HG02840 (cell line): ENCODE data around the gene UNC93A.

Source experiments
- ATAC-seq: cut with Tn5 transposase; IDR thresholded peaks from one replicate; pipeline ENCODE4 v1.9.1; 2021; ENCODE audit warnings: mild to moderate bottlenecking, moderate library complexity, moderate number of reproducible peaks; ENCODE audit not compliant: unreplicated experiment, low FRiP score

UNC93A gene

GRCh38 chr6:167292301-167293087, 1.4 kb downstream of the UNC93A start:
- ATAC-seq = no peak

GRCh38 chr6:167293088-167293589, 2.0 kb downstream of the UNC93A start:
- no peak for ATAC-seq

GRCh38 chr6:167293590-167294091, 2.5 kb downstream of the UNC93A start:
- ATAC-seq = no peak

- ATAC-seq = no peak
Observed at GRCh38 chr6:167294241-167294640, 3.1 kb downstream of the UNC93A start.

- no peak for ATAC-seq
Observed at GRCh38 chr6:167294651-167295494, 3.8 kb downstream of the UNC93A start.

- ATAC-seq = no peak
Observed at GRCh38 chr6:167295495-167296292, 4.6 kb downstream of the UNC93A start.

- no peak for ATAC-seq
Observed at GRCh38 chr6:167296293-167296690, 5.2 kb downstream of the UNC93A start.

- ATAC-seq = no peak
Observed at GRCh38 chr6:167296902-167297301, 5.8 kb downstream of the UNC93A start.

- no peak for ATAC-seq
Observed at GRCh38 chr6:167298127-167298526, 7.0 kb downstream of the UNC93A start.

- no peak for ATAC-seq
Observed at GRCh38 chr6:167299641-167300308, 8.7 kb downstream of the UNC93A start.

- no peak for ATAC-seq
Observed at GRCh38 chr6:167300902-167301777, 10.0 kb downstream of the UNC93A start.

- no peak for ATAC-seq
Observed at GRCh38 chr6:167302074-167302473, 11.0 kb downstream of the UNC93A start.

- ATAC-seq = no peak
Observed at GRCh38 chr6:167302796-167303195, 11.7 kb downstream of the UNC93A start.

- no peak for ATAC-seq
Observed at GRCh38 chr6:167303675-167304625, 12.8 kb downstream of the UNC93A start.

- no peak for ATAC-seq
Observed at GRCh38 chr6:167304912-167305311, 13.8 kb downstream of the UNC93A start.

GRCh38 chr6:167305796-167306195, 14.7 kb downstream of the UNC93A start:
- no peak for ATAC-seq

- ATAC-seq = no peak
Observed at GRCh38 chr6:167306401-167306998, 15.4 kb downstream of the UNC93A start.
